BJ (cell line): Measurements from ENCODE around the gene GPR155. TPM values are rescaled to one million over a fixed set of nuclear protein-coding genes. Genes with fewer than 3 reads are reported as not detected.
A peak's percentile ranks its signal among the peaks of the same experiment; 100 is the strongest.
"Not testable (repeated sequence)": the region's sequence is repeated elsewhere in the genome, so short reads cannot be mapped to it uniquely, and the experiment has no call there.

ENCODE experiments used
- CTCF ChIA-PET: fragments of 350-600 bp; formaldehyde crosslinking; extraction: SDS; loops from one replicate; lab custom pipeline; 2021; ENCODE audit warnings: antibody characterized with exemption, inconsistent platforms; lab: Yijun Ruan, JAX
- POLR2A ChIA-PET: fragments of 300-600 bp; sonication (Branson Sonifier 250); formaldehyde crosslinking; extraction: SDS; loops from one replicate; lab custom pipeline; 2021; ENCODE audit warnings: antibody characterized with exemption; lab: Charles Lee
- DNase-seq: peaks from one replicate; pipeline ENCODE4 v3.0.0-alpha.2; 2011; ENCODE audit warnings: low read depth
- H3K27me3 ChIP-seq: 2 replicates; pipeline ENCODE4 v1.6.0; 2011; ENCODE audit warnings: low read length; ENCODE audit not compliant: control insufficient read depth, insufficient read depth
- H3K36me3 ChIP-seq: 2 replicates; pipeline ENCODE4 v1.5.1; 2011; ENCODE audit warnings: low read length; ENCODE audit not compliant: control insufficient read depth, insufficient read depth
- H3K4me3 ChIP-seq: 2 replicates; pipeline ENCODE4 v1.5.1; 2011; ENCODE audit warnings: low read depth, mild to moderate bottlenecking, control low read depth, low read length
- CTCF ChIP-seq: IDR thresholded peaks from 2 replicates; pipeline ENCODE4 v1.5.1; 2011; ENCODE audit warnings: low read depth, mild to moderate bottlenecking, control low read depth, inconsistent platforms, low read length, moderate library complexity; ENCODE audit not compliant: insufficient read depth
- polyA plus RNA-seq: library from polyadenylated mRNA; depleted of rRNA; stranded (reverse); fragments of >200 nt; gene quantifications from 2 replicates; pipeline ENCODE4 v1.2.3, GENCODE V29; 2011

Gene GPR155
- polyA plus RNA-seq, 1 experiment, result 2.0 TPM

DNA sequence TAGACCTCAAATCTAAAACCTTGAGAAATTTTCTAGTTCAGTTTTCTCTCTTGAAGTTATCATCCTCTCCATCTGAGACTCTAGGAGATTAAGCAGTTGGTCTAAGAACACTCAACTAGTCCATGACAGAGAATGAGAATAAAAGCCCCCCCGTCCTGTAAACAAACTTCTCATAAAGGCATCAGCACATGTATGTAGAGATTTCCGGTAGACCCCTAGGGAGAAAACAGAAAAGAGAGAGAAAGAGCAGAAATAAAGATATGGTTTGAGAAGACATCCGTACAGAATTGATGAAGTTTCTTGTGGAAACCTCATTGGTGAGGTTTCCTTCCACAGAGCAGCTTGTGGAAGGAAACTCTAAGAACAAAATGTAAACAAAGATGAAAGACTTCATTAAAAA, 3.2 kb upstream of the GPR155 start:
- Histone ChIP-seq H3K36me3 (no peaks in the 10 kb centered on the region), H3K4me3 (no peak overlapping the region), H3K27me3 (no peaks in the 10 kb centered on the region)
- DNase-seq, result no peak
- TF ChIP-seq CTCF, result no peak
- ChIA-PET POLR2A (no interaction called here), CTCF (no interaction called here)

DNA sequence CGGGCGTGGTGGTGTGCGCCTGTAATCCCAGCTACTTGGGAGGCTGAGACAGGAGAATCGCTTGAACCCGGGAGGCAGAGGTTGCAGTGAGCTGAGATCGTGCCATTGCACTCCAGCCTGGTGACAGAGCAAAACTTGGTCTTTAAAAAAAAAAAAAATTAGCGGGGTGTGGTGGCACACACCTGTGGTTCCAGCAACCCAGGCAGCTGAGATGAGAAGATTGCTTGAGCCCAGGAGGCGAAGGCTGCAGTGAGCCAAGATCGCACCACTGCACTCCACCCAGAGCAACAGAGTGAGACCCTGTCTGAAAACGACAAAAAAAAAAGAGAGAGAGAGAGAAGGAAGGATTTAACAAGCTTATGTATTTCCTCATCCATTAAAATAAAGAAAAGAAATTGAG, 2.7 kb upstream of the GPR155 start:
- H3K36me3 ChIP-seq, CTCF ChIA-PET, H3K27me3 ChIP-seq, DNase-seq, POLR2A ChIA-PET, H3K4me3 ChIP-seq: not testable (repeated sequence)

DNA sequence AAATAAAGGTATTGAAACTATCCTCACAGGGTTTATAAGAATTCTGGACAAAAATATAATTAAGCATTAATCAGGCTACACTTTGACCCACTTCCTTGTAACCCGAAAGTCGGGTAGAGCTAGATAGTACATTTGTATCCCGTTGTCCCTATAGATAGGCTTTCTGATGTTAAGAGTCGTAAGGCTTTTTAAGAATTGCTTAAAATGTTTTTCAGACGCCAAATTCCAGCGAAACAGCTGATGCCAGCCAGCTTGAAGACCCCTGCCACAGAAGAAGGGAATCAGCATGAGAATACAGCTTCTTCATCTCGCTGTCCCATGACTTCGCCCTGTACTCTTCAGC, 962 bp upstream of the GPR155 start:
- Histone ChIP-seq H3K4me3 (peak overlapping the region; percentile 79), H3K27me3 (no peaks in the 10 kb centered on the region), H3K36me3 (no peaks in the 10 kb centered on the region)
- POLR2A ChIA-PET, result interaction anchor here (0.6 kb wide), 1 partner anchor 162 kb away, joined by 13 read pairs; no protein-coding TSS in a partner anchor
- CTCF ChIA-PET, result interaction anchor here (1.4 kb wide), 1 partner anchor 32 kb away, joined by 3 read pairs; no protein-coding TSS in a partner anchor
- TF ChIP-seq CTCF, result no peak
- DNase-seq, result no peak

DNA sequence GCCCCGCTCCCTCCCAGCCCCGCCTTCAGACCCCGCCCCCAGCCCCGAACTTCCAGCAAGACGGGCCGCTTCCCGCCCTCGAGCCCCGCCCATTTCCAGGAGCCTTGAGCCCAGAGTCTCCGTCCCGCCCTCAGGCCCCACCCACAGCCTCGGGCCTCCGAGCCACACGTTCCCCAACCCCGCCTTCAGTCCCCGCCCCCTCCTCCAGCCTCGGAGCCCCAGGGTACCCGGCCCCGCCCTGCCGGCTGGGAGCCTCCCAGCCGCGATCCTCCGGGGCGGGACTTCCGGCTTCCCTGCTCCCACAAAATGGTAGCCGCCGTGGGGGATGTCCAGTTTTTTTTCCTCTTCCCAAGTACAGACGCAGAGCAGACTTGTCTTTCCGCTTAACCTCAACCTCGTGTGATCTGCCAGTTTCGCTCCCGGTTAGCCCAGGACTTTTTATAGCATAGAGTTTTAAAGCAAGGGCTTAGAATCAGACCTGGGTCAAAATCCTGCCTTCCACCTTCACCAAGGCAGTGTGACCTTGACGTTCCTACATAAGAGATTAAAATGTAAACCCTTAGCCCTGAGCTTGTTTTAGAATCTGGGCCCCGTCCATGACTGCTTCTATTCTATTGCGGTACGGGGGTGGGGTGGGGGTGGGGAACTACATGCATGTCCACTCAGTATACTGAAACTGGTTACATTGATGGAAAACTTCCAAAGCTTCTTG, 435 bp upstream of the GPR155 start:
- TF ChIP-seq CTCF, result no peak
- Histone ChIP-seq H3K27me3 (no peaks in the 10 kb centered on the region), H3K4me3 (peak overlapping the region; percentile 79), H3K36me3 (no peaks in the 10 kb centered on the region)
- ChIA-PET POLR2A (interaction anchor here (0.6 kb wide), 1 partner anchor 161 kb away, joined by 13 read pairs; no protein-coding TSS in a partner anchor), CTCF (interaction anchor here (1.0 to 1.9 kb wide), 3 partner anchors 25 to 60 kb away, joined by 3 to 13 read pairs (median 3); no protein-coding TSS in a partner anchor)
- DNase-seq, result peak; percentile 85

DNA sequence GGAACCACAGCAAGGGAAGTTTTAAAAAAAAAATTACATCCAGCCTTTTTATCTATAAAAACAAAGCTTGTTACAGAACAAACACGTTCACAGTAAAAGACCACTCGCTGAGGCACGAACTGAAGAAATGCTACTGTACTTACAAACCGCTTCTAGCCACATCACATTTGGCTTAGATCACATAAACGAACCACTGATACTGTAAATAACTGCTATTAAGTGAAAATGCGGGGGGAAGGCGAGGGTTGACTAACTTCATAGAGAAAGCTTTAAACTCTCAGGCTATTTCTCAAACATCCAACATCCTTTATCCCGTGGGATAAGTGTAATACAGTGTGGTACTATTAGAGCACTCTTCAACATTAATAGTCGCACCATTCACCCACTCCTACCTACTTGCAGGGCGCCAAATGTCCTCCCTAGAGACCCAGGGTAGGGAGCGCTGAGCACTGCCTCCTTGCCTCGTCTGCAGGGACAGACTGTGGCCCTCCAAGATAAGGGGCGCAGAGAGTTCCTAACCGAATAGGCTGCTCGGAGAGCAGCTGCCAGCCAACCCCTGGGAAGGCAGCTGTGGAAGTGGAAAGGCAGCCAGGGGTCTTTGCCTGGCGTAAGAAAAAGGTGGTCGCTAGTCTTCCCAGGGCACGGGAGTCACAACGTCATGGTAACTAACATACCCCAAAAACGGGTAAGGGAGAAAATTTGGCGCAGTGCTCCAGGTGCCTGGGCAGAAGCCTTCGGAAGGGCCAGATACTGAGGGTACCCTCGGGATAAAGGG, 854 bp downstream of the GPR155 start:
- no peak for DNase-seq
- Histone ChIP-seq H3K27me3 (no peaks in the 10 kb centered on the region), H3K4me3 (peak overlapping the region; percentile 79), H3K36me3 (no peaks in the 10 kb centered on the region)
- ChIA-PET CTCF (interaction anchor here (0.9 to 1.9 kb wide), 4 partner anchors 20 to 210 kb away, joined by 3 to 13 read pairs (median 3); no protein-coding TSS in a partner anchor), POLR2A (no interaction called here)
- no peak for TF ChIP-seq CTCF

- H3K36me3 ChIP-seq, H3K4me3 ChIP-seq, H3K27me3 ChIP-seq, DNase-seq, POLR2A ChIA-PET: not testable (repeated sequence)
- CTCF ChIA-PET, result interaction anchor here (1.6 to 1.7 kb wide), 2 partner anchors 19 to 23 kb away, joined by 5 read pairs; no protein-coding TSS in a partner anchor
Measured at GRCh38 chr2:174485045-174485444, 1.8 kb downstream of the GPR155 start.
